Effector memory CD4-positive, alpha-beta T cell (primary cell): ENCODE data around the gene EFTUD2.
"Not testable (repeated sequence)": the region's sequence is repeated elsewhere in the genome, so short reads cannot be mapped to it uniquely, and the experiment has no call there.

Experiments used
- DNase-seq, 3 donors: peaks; one replicate each; pipeline ENCODE4 v3.0.0-alpha.2; 2020
- H3K27ac ChIP-seq: 2 replicates; pipeline ENCODE4 v1.7.0; 2013; ENCODE audit warnings: mild to moderate bottlenecking, low read length, moderate library complexity; ENCODE audit not compliant: insufficient read depth, poor library complexity, severe bottlenecking
- H3K27me3 ChIP-seq: replicated peaks from 2 replicates; pipeline ENCODE4 v1.7.0; 2013; ENCODE audit warnings: mild to moderate bottlenecking, low read length; ENCODE audit not compliant: insufficient read depth, control insufficient read depth, poor library complexity, severe bottlenecking
- H3K36me3 ChIP-seq: 2 replicates; pipeline ENCODE4 v1.7.0; 2013; ENCODE audit warnings: mild to moderate bottlenecking, low read length, moderate library complexity; ENCODE audit not compliant: control insufficient read depth, insufficient read depth
- H3K4me1 ChIP-seq: 2 replicates; pipeline ENCODE4 v1.7.0; 2013; ENCODE audit warnings: low read length, mild to moderate bottlenecking; ENCODE audit not compliant: control insufficient read depth, insufficient read depth, poor library complexity, severe bottlenecking
- H3K4me3 ChIP-seq: 2 replicates; pipeline ENCODE4 v1.7.0; 2013; ENCODE audit warnings: low read length, low read depth, mild to moderate bottlenecking; ENCODE audit not compliant: insufficient read depth, poor library complexity, severe bottlenecking
- H3K9me3 ChIP-seq: 2 replicates; pipeline ENCODE4 v1.7.0; 2013; ENCODE audit warnings: mild to moderate bottlenecking, low read length, moderate library complexity; ENCODE audit not compliant: control insufficient read depth

EFTUD2 gene

DNA sequence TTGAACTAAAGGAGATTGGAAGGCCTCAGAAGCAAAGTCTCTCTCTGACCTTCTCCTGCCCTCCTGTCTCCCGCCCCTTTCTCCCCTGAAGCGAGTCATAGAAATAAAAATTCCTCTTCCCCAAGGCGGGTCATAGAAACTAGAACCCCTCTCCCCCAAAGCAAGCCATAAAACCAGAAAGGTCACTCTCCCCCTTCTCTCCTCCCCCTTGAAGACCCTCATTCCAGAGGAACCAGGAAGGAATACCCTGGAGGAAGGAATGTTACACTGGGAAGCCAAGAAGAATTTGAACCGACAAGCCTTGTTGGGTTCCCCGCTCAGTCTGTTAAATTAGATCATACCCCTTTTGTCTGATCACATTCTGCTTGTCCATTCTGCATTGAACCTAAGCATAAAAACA, 66.4 kb downstream of the EFTUD2 start:
- Histone ChIP-seq H3K36me3 (no peaks in the 10 kb centered on the region), H3K27me3 (peaks cover 34% of the 10 kb centered on the region)
- DNase-seq, result no peak

DNA sequence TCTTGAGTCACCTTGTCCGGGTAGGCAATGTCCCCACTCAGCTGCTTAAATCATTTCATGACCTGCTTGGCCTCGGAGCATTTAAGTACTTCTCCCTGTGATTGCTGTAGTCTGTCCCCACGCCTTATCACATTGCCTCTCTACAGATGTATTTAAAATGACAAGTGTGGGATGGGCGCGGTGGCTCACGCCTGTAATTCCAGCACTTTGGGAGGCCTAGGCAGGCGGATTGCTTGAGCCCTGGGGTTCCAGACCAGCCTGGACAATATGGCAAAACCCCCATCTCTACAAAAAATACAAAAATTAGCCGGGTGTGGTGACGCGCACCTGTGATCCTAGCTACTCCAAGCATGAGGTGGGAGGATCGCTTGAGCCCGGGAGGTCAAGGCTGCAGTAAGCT, 67.9 kb downstream of the EFTUD2 start:
- DNase-seq, result no peak
- H3K36me3 ChIP-seq, result no peaks in the 10 kb centered on the region
- H3K27ac ChIP-seq, result no peak overlapping the region
- no peaks in the 10 kb centered on the region for H3K9me3 ChIP-seq
- no peak overlapping the region for H3K4me3 ChIP-seq
- H3K27me3 ChIP-seq, result peaks cover 42% of the 10 kb centered on the region
- H3K4me1 ChIP-seq, result peaks cover 6% of the 10 kb centered on the region

More for the DNA sequence above, 66.4 kb downstream of the EFTUD2 start:
- Histone ChIP-seq H3K27ac (no peak overlapping the region), H3K9me3 (no peaks in the 10 kb centered on the region), H3K4me3 (no peak overlapping the region), H3K4me1 (peaks cover 6% of the 10 kb centered on the region)

DNA sequence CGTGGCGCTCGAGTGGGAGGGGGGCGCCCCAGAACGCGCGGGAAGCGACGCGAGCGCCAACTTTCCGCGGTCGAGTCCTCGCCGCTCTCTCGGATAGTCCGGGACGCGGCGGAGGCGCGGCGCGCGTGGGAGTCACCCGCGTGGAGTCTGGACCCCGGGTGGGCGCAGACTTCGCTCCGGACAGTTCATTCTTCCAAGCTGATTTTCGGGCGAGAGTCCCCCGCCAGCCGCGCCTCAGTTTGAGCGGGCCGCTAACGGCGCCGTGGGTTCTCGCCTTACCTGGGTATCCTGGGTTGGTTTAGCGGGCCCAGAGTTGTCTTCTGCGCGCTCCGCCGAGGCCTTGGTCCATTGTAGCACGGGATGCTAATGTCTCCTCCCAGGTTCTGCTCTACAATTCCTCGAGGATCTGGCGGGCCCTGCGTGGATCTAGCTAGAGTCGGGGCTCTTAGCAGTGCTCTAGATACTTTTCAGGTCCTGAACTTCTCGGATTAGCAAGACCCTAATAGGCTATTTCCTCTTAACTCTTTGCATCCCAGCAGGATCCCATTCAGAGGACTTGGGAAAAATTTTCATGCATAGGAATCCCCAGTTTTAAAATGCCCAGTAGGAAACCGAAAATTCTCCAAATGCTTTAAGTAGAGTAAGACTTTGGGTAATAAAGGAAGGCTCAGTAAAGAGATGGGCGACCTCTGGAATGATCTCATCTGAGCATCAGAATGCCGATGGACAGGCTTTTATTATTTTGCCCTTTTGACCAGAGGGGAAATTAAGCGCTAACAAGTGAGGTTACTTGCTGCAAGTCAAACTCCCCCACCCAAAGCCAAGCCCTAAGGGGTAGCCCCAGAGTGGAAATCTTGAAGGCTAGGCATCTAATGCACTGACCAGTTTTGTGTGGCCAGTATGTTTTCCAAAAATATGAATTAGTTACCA, 68.6 kb downstream of the EFTUD2 start:
- peaks cover 6% of the 10 kb centered on the region for H3K4me1 ChIP-seq
- no peaks in the 10 kb centered on the region for H3K36me3 ChIP-seq
- H3K27me3 ChIP-seq, result peaks cover 42% of the 10 kb centered on the region
- no peaks in the 10 kb centered on the region for H3K9me3 ChIP-seq
- no peak for DNase-seq
- H3K27ac ChIP-seq, result no peak overlapping the region
- H3K4me3 ChIP-seq, result peak overlapping the region; percentile 39

DNA sequence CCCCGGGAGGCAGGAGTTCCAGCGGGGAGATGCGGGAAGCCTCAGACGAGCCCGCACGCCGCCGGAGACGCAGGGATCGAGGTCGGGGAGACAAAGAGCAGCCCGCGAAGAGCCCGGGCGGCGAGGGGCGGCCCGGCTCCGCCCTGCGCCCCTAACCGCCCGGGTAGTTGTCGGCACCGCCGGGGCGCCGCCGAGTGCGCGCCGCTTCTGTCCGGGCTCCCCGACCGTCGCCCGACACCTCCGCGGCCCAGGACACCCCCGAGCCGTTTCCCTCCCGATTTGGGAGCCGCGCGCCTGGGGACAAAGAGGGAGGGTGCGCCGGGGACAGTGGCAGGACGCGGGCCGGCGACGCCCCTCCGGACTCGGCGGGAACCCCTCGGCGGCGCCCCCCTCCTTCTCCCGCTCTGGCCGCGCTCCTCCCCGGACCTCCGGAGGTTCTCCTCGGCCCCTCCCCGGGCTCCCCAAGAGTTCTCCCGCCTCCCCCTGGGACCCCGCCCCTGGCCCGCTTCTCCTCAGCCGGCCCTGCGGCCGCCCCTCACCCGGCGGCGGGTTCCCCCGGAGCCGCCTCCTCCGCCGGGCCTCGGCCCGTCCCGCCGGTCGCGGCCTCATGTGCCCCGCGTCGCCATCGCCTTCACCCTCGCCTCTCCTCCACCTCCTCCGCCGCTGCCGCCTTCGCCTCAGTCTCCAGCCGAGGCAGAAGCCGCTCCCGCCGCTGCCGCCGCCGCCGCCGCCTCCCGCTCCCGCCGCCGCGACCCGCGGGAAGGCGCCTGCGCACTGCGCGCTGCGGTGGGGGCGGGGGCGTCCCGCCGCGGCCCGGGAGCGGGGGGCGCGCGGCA, 69.5 kb downstream of the EFTUD2 start, which contains the start of gene GJC1:
Gene GJC1, minus strand, starts transcription at position 765 of the 836 bp plus-strand sequence. CDS start 24,470 bp downstream, outside the sequence.
- no peaks in the 10 kb centered on the region for H3K36me3 ChIP-seq
- peaks cover 6% of the 10 kb centered on the region for H3K4me1 ChIP-seq
- peaks cover 42% of the 10 kb centered on the region for H3K27me3 ChIP-seq
- no peak for DNase-seq
- H3K27ac ChIP-seq, result no peak within 1 kb of the TSS
- no peaks in the 10 kb centered on the region for H3K9me3 ChIP-seq
- peak within 1 kb of the TSS; percentile 46 for H3K4me3 ChIP-seq

DNA sequence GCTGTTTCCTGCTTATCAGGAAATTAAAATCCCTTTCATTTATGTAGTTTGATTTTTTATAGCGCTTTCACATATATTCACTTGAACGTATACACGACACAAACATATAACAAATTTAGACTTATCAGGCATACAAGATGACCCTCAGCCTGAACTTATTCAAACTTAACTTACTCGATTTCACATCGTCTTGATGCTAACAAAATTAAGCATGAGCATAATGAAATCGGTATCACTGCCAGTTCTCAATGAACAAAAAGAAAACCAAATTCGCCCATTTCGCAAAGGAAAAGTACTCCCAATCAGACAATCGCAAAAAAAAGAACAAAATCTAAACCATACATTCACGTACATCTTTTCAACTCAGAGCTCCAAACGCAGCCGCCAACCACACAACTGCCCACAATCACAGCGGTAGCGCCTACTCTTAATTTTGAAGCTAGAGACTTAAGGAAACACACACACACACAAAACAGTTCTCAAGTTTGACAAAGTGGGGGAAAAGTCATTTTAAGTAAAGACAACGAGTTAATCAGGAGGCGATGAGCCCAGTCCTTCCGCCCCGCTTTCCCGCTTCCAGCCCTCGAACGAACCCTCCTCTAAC, 70.2 kb downstream of the EFTUD2 start:
- no peak for DNase-seq
- H3K27ac ChIP-seq, result no peak overlapping the region
- H3K36me3 ChIP-seq, result no peaks in the 10 kb centered on the region
- peak overlapping the region; percentile 46 for H3K4me3 ChIP-seq
- H3K27me3 ChIP-seq, result peaks cover 42% of the 10 kb centered on the region
- H3K4me1 ChIP-seq, result peaks cover 6% of the 10 kb centered on the region
- no peaks in the 10 kb centered on the region for H3K9me3 ChIP-seq

DNA sequence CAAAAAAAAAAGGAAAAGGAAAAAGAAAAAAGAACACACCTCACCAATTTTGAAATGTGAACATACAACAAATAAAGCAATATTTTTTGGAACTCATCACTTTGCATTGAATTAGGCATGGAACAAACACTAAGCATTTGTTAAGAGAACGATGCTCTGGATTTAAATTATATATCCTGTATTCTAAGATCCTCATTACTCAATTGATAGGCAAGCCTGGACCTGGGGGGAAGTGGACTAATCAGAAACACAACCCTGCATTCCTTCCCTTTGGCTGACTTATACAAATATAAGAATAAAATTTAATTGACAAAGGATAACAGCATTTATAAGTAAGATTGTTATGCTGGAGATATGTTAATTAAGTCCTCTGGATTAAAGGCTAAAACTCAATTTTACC, 71.4 kb downstream of the EFTUD2 start:
- no peaks in the 10 kb centered on the region for H3K36me3 ChIP-seq
- peaks cover 6% of the 10 kb centered on the region for H3K4me1 ChIP-seq
- no peaks in the 10 kb centered on the region for H3K9me3 ChIP-seq
- no peak for DNase-seq
- H3K27ac ChIP-seq, result no peak overlapping the region
- H3K4me3 ChIP-seq, result no peak overlapping the region
- H3K27me3 ChIP-seq, result peaks cover 42% of the 10 kb centered on the region

DNA sequence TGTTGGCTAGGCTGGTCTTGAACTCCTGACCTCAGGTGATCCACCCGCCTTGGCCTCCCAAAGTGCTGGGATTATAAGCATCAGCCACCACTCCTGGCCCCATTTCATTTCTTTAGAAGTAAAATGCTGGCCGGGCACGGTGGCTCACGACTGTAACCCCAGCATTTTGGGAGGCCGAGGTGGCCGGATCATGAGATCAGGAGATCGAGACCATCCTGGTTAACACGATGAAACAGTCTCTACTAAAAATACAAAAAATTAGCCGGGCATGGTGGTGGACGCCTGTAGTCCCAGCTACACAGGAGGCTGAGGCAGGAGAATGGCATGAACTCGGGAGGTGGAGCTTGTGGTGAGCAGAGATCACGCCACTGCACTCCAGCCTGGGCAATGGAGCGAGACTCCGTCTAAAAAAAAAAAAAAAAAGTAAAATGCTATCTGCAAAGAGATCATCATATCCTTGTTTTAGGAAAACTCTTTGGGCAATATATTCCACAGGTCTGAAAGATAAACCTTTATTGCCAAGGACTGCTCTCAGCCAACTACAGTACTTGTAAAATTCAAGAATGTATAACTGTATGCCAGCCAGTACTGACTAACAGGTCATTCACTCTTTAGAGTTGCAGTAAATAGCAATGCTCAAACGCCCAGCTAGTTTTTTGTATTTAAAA, 73.0 kb downstream of the EFTUD2 start:
- Histone ChIP-seq H3K9me3 (no peaks in the 10 kb centered on the region), H3K27me3 (peaks cover 40% of the 10 kb centered on the region), H3K36me3 (no peaks in the 10 kb centered on the region), H3K27ac (no peak overlapping the region), H3K4me1 (peaks cover 6% of the 10 kb centered on the region), H3K4me3 (no peak overlapping the region)
- DNase-seq, result no peak

DNA sequence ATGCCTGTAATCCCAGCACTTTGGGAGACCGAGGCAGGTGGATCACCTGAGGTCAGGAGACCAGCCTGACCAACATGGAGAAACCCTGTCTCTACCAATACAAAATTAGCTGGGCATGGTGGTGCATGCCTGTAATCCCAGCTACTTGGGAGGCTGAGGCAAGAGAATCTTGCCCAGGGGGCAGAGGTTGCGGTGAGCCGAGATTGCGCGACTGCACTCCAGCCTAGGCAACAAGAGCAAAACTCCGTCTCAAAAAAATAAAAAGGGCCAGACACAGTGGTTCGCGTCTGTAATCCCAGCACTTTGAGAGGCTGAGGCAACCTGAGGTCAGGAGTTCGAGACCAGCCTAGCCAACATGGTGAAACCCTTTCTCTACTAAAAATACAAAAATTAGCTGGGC, 74.0 kb downstream of the EFTUD2 start:
- H3K4me1 ChIP-seq, H3K4me3 ChIP-seq, H3K27ac ChIP-seq, DNase-seq, H3K9me3 ChIP-seq, H3K36me3 ChIP-seq: not testable (repeated sequence)
- H3K27me3 ChIP-seq, result peaks cover 29% of the 10 kb centered on the region

DNA sequence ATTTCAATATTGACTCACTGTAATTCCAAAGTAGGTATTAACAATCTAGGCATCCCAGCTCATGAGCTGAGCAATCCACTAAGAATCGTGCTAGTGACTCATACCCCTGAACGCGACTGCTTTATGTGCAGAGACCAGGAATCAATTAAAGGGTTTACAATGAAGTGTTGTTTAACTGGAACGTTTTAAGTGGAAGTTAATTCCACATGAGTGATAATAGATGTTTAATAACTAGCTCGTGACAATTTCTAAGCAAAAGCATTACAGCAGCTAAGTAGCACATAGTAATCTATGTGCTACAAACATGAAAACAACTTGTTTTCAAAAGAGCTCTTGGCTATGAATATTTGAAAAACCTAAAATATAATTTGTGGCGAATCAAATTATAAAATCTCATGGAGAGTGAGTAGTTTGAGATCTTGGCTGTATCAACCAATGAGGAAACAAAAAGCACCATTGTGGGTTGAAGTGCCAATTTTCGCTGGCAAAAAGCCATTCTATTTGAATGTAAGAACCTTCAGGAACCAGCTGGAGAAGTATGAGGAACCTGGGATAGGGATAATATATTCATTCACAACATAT, 78.5 kb downstream of the EFTUD2 start:
- no peak for DNase-seq
- Histone ChIP-seq H3K9me3 (no peaks in the 10 kb centered on the region), H3K4me1 (no peaks in the 10 kb centered on the region), H3K4me3 (no peak overlapping the region), H3K27me3 (no peaks in the 10 kb centered on the region), H3K36me3 (no peaks in the 10 kb centered on the region), H3K27ac (no peak overlapping the region)
